SW480 (cell line): ENCODE data around the gene HSPB7.

Source experiments
- DNase-seq: peaks from one replicate; pipeline ENCODE4 v3.0.0-alpha.2; 2016; ENCODE audit warnings: low spot score

The HSPB7 gene

GRCh38 chr1:15975805-15976680, 41.8 kb downstream of the HSPB7 start, which contains the start of gene ZBTB17:
TSS of gene ZBTB17 (minus strand) at chr1:15976101. CDS start at chr1:15948495, 27,606 bp downstream.
- DNase-seq = peak; percentile 92

DNA sequence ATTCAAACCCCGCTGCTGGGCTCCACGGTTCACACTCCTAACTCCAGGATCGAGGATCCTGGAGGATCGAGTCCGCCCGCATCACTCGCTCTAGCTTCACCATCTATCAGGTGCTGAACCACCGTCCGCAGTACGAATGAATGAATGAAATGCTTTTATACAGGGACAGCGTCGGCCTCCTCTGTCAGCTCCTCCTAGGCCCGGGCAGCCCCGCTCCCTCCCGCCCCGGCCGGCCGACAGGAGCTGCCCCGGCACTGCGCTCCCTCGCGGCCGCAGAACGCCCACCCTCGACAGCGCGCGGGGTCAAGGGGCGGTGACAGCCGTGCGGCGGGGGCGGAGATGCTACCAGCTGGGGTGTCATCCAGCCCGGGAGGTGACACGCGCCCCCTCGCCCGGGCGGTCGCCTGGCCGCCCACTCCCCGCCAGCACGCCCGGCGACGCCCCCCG, 42.5 kb downstream of the HSPB7 start:
- DNase-seq = peak; percentile 36

DNA sequence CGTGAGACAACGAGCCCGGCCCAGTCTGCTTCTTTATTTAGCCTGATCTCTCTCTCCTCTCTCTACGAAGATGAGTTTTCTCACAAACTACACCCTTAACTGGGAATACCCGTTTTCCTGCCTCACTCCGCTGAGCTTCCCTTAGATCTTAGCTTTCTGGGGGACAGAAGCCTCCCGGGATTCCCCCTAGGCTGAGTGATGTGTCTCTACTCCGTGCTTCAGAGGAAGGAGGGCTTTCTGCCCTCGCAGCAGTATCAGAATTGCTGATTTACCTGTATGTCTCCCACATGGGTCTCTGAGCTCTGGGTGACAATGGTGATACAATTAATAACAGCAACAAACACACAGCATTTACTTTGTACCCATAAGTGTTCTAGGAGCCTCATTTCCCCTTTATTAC, 43.0 kb downstream of the HSPB7 start:
- no peak for DNase-seq

GRCh38 chr1:15973772-15974171, 44.1 kb downstream of the HSPB7 start:
- DNase-seq = no peak

- DNase-seq = no peak
Observed at GRCh38 chr1:15972409-15972808, 45.4 kb downstream of the HSPB7 start.

GRCh38 chr1:15970911-15971310, 46.9 kb downstream of the HSPB7 start:
- no peak for DNase-seq

GRCh38 chr1:15969321-15969880, 48.4 kb downstream of the HSPB7 start:
- no peak for DNase-seq

DNA sequence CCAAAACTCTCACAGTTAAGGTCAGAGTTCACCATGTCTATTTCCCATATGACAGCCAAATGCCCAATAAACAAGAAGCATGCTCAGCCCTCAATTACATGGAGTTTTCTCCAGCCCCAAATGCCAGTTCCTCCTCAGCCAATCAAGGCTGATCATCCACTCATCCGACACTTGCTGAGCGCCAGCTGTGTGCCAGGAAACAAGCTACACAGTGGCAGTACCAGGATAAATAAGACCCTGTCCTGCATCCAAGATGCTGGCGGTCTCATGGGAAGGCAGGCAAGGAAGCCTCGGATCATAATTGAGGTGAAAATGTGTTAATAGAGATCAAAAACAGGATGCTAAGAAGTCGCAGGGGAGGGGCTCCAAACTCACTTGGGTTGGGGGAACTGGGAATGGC, 49.7 kb downstream of the HSPB7 start:
- no peak for DNase-seq

GRCh38 chr1:15966956-15967344, 50.9 kb downstream of the HSPB7 start:
- DNase-seq = no peak

DNA sequence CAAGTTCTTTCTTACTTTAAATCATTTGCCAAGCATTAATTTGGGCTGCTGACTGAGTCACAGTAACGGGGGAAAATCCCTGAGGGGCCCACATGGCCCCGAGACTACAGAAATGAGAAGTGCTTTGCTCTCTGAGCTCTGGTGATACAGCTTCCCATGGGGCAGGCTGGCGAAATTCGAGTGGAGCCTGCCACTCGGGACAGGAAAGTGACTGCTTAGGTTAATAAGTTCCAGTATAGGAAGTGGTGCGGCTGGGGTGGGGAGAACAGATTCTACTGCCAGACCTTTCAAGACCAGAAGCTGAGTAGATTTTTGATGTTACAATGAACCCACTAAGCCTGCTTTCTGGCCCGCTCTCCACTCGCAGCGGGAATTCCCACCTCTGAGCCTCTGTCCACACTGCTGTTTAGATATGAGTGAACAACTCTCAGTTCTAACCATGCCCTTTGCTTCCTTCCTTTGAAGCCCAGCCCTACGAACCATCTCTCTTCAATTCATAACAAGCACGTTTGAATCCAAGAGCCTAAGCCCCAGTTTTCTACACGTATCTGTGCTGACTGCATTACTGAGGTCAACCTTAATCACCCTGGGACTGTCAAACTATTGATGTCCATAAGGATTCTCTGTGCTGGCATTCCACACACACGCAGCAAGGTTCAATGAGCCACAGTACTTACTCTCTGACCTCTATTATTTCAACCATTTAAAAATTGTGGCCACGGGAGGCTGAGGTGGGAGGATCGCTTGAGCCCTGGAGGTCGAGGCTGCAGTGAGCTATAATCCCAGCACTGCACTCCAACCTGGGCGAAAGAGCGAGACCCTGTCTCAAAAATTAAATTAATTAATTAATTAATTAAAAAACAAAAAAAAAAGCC, 51.5 kb downstream of the HSPB7 start:
- DNase-seq = no peak

DNA sequence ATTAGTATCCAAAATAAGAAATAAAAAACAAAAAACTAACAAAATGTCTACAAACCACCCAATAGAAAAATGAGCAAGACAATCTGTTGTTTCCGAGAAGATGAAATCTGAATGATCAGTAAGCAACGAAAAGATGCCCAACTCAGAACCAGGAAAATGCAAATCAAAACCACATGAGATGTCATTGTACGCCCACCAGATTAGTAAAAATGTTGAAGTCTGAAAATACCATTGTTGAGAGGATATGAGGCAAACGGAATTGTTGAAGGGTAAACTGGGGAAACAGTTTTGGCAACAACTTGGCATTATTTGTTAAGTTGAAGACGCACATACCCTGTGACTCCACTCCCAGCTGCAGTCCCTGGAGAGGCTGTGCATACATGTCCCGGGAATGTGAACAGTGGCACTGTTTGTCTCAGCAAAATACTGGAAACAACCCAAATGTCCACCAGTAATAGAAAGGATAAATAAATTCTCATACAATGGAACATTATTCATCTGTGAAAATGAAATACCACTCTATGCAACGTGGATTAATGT, 52.5 kb downstream of the HSPB7 start:
- DNase-seq = no peak
